Skin epidermis (tissue), 12 donors: ENCODE results near the gene ATP2B2.
A peak's percentile ranks its signal among the peaks of the same experiment; 100 is the strongest.

ENCODE experiments used
- H3K27ac ChIP-seq, 21 experiments: fragments of 200-600 bp; sonication (generic) in 11 of 21; one replicate each; pipeline ENCODE4 v1.5.0; 2020; ENCODE audit warnings: mild to moderate bottlenecking in 3 of 21, inconsistent platforms in 2 of 21, moderate library complexity in 2 of 21
- H3K4me3 ChIP-seq, 7 experiments: fragments of 200-600 bp; sonication (generic) in 2 of 7; one replicate each; pipeline ENCODE4 v1.5.0; 2020; ENCODE audit warnings: inconsistent platforms in 2 of 7, mild to moderate bottlenecking in 2 of 7, moderate library complexity in 1 of 7

The ATP2B2 gene

GRCh38 chr3:10285272-10286132 lies 219.9 kb downstream of the ATP2B2 start:
- peak overlapping the region in 4 of 21 experiments; percentile 5 to 69 (median 38) for H3K27ac ChIP-seq
- H3K4me3 ChIP-seq: no peak overlapping the region

- no peak overlapping the region for H3K4me3 ChIP-seq
- peak overlapping the region in 4 of 21 experiments; percentile 2 to 69 (median 7) for H3K27ac ChIP-seq
Observed at GRCh38 chr3:10284496-10284895, 220.9 kb downstream of the ATP2B2 start.

- H3K4me3 ChIP-seq: no peak overlapping the region
- peak overlapping the region in 2 of 21 experiments; percentile 2 to 69 for H3K27ac ChIP-seq
Observed at GRCh38 chr3:10283638-10284037, 221.7 kb downstream of the ATP2B2 start.

- Histone ChIP-seq H3K27ac (no peak overlapping the region), H3K4me3 (no peak overlapping the region)
Observed at GRCh38 chr3:10281951-10282350, 223.4 kb downstream of the ATP2B2 start.

GRCh38 chr3:10280571-10280970 lies 224.8 kb downstream of the ATP2B2 start:
- Histone ChIP-seq H3K27ac (no peak overlapping the region), H3K4me3 (no peak overlapping the region)

- Histone ChIP-seq H3K27ac (no peak overlapping the region), H3K4me3 (no peak overlapping the region)
Observed at GRCh38 chr3:10280177-10280529, 225.2 kb downstream of the ATP2B2 start.

- Histone ChIP-seq H3K4me3 (no peak overlapping the region), H3K27ac (no peak overlapping the region)
Observed at GRCh38 chr3:10279384-10280176, 225.8 kb downstream of the ATP2B2 start.

GRCh38 chr3:10278501-10278900 lies 226.9 kb downstream of the ATP2B2 start:
- no peak overlapping the region for H3K27ac ChIP-seq

GRCh38 chr3:10277115-10277625 lies 228.2 kb downstream of the ATP2B2 start:
- H3K27ac ChIP-seq: no peak overlapping the region

More at GRCh38 chr3:10278501-10278900, 226.9 kb downstream of the ATP2B2 start:
- no peak overlapping the region for H3K4me3 ChIP-seq

GRCh38 chr3:10274601-10275000 lies 230.8 kb downstream of the ATP2B2 start:
- Histone ChIP-seq H3K27ac (no peak overlapping the region), H3K4me3 (no peak overlapping the region)

More at GRCh38 chr3:10277115-10277625, 228.2 kb downstream of the ATP2B2 start:
- no peak overlapping the region for H3K4me3 ChIP-seq
